Spleen (tissue), 11 donors: ENCODE data around the gene NIP7. TPM values are rescaled to one million over a fixed set of nuclear protein-coding genes. Genes with fewer than 3 reads are reported as not detected.

Source experiments
- DNase-seq: peaks from one replicate; pipeline ENCODE4 v3.0.0-alpha.2; 2020
- H3K27ac ChIP-seq, 8 donors: fragments of 200-600 bp; sonication (generic) in 7 of 8; 1 replicate in 4 of 8; 2 replicates in 4 of 8; pipeline versions ENCODE4 v1.5.0 to v1.8.0; 2016 to 2021; ENCODE audit warnings: inconsistent platforms in 4 of 8, mild to moderate bottlenecking in 4 of 8, moderate library complexity in 1 of 8
- H3K27me3 ChIP-seq, 7 donors: fragments of 200-600 bp; sonication (generic) in 6 of 7; replicated peaks in 1 of 7; 1 replicate in 4 of 7; 2 replicates in 3 of 7; pipeline versions ENCODE4 v1.5.0 to v1.8.0; 2016 to 2021; ENCODE audit warnings: inconsistent platforms in 3 of 7, mild to moderate bottlenecking in 1 of 7
- H3K36me3 ChIP-seq, 6 donors: fragments of 200-600 bp; sonication (generic) in 5 of 6; 1 replicate in 4 of 6; 2 replicates in 2 of 6; pipeline versions ENCODE4 v1.5.0 to v1.8.0; 2016 to 2021; ENCODE audit warnings: inconsistent platforms in 2 of 6
- H3K4me1 ChIP-seq, 6 donors: fragments of 200-600 bp; sonication (generic) in 5 of 6; 1 replicate in 3 of 6; 2 replicates in 3 of 6; pipeline versions ENCODE4 v1.5.0 to v1.8.0; 2016 to 2021; ENCODE audit warnings: inconsistent platforms in 3 of 6
- H3K4me3 ChIP-seq, 8 donors: fragments of 200-600 bp; sonication (generic) in 7 of 8; 1 replicate in 4 of 8; 2 replicates in 4 of 8; pipeline versions ENCODE4 v1.5.0 to v1.8.0; 2016 to 2021; ENCODE audit warnings: inconsistent platforms in 4 of 8, mild to moderate bottlenecking in 4 of 8, moderate library complexity in 2 of 8
- H3K9me3 ChIP-seq, 8 donors: fragments of 200-600 bp; sonication (generic) in 7 of 8; 1 replicate in 4 of 8; 2 replicates in 4 of 8; pipeline versions ENCODE4 v1.5.0 to v1.8.0; 2016 to 2021; ENCODE audit warnings: inconsistent platforms in 4 of 8
- POLR2A ChIP-seq, 3 donors: fragments of 450-650 bp; IDR thresholded peaks; one replicate each; pipeline ENCODE4 v1.5.1; 2017; ENCODE audit warnings: antibody characterized with exemption in 3 of 3, mild to moderate bottlenecking in 1 of 3
- POLR2AphosphoS5 ChIP-seq, 3 donors: sonication (generic); formaldehyde crosslinking; IDR thresholded peaks; one replicate each; pipeline ENCODE4 v1.5.1; 2017; ENCODE audit warnings: antibody characterized with exemption in 3 of 3
- WGBS, 5 donors: extraction: QIAGEN DNeasy Blood & Tissue Kit in 3 of 5; methylation state at CpG; one replicate each; pipeline versions ENCODE4 v1.1.5 to v1.1.7; 2013 to 2018; 5-methylcytosine and 5-hydroxymethylcytosine counted together
- intact Hi-C: fragments of 100-400 bp; cut with DNase I; formaldehyde crosslinking; loops from one replicate; pipeline ENCODE4 v1.15.0; 2023; ENCODE audit warnings: low total_unique reads
- polyA plus RNA-seq, 3 donors: library from polyadenylated mRNA; stranded (reverse); fragments of 200-250 nt; gene quantifications; one replicate each; pipeline ENCODE4 v1.2.1, GENCODE V29; 2013
- total RNA-seq, 7 donors: library from RNA; depleted of rRNA in 3 of 7; stranded (reverse); fragments of >200 nt in 3 of 7; fragmentation: NEBNext Ultra II Directional in 4 of 7; extraction: Animal tissue kit (Norgen Biotek cat#: 25700) in 4 of 7; gene quantifications; one replicate each; pipeline versions ENCODE4 v1.1.0 to v1.2.1, GENCODE V29; 2016 to 2021
- TF ChIP-seq, protein P1 (sequence below), 11 experiments: fragments of 200-600 bp in 7 of 11; fragments of 450-650 bp in 4 of 11; sonication (generic) in 4 of 11; IDR thresholded peaks in 8 of 11; conservative IDR thresholded peaks in 3 of 11; 1 replicate in 7 of 11; 2 replicates in 4 of 11; pipeline versions ENCODE4 v1.4.0 to v1.8.0; 2016 to 2021; ENCODE audit warnings: antibody characterized with exemption in 11 of 11, inconsistent platforms in 4 of 11, mild to moderate bottlenecking in 1 of 11
- donor health status: healthy with polysubstance abuse.
- donor health status: DM: no; HTN: no; CAD: no; lungs with moderate emphysema.
- donor health status: DM: no; HTN: no; CAD: no.
- donor health status: Bipolar disorder and iron deficiency.
- donor health status: healthy.
- donor health status: DM: no; HTN: no; CAD: no.
- donor health status: DM: yes; HTN: yes; CAD: no.

Gene NIP7
- total and polyA plus RNA-seq, 10 donors, result 10.2 to 25.0 (median 18.8) TPM

- H3K4me1 ChIP-seq, result peaks cover 0 to 32% (median 6%) of the 10 kb centered on the region in 6 donors
- no peak overlapping the region for H3K4me3 ChIP-seq
- WGBS, 5 donors, result 81 to 91% (median 83%) methylated on average over 5 to 10 of the region's 10 CpGs
- TF ChIP-seq POLR2AphosphoS5 (IDR thresholded peaks at IDR 0.05), result peak in 1 of 3 donors; percentile 48
- TF ChIP-seq, protein P1, sequence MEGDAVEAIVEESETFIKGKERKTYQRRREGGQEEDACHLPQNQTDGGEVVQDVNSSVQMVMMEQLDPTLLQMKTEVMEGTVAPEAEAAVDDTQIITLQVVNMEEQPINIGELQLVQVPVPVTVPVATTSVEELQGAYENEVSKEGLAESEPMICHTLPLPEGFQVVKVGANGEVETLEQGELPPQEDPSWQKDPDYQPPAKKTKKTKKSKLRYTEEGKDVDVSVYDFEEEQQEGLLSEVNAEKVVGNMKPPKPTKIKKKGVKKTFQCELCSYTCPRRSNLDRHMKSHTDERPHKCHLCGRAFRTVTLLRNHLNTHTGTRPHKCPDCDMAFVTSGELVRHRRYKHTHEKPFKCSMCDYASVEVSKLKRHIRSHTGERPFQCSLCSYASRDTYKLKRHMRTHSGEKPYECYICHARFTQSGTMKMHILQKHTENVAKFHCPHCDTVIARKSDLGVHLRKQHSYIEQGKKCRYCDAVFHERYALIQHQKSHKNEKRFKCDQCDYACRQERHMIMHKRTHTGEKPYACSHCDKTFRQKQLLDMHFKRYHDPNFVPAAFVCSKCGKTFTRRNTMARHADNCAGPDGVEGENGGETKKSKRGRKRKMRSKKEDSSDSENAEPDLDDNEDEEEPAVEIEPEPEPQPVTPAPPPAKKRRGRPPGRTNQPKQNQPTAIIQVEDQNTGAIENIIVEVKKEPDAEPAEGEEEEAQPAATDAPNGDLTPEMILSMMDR (IDR thresholded peaks at IDR 0.05 in 8 of 11, conservative IDR thresholded peaks at IDR 0.05 in 3 of 11), result no peak
- no peaks in the 10 kb centered on the region for H3K9me3 ChIP-seq
- no peaks in the 10 kb centered on the region for H3K27me3 ChIP-seq
- no peak overlapping the region for H3K27ac ChIP-seq
- peaks cover 25 to 100% (median 90%) of the 10 kb centered on the region in 6 donors for H3K36me3 ChIP-seq
- DNase-seq, result no peak
- intact Hi-C loops, result no loop called here
Observed at GRCh38 chr16:69318911-69319289, 20.7 kb upstream of the NIP7 start.

- TF ChIP-seq POLR2A (IDR thresholded peaks at IDR 0.05), result no peak
- TF ChIP-seq, protein P1 (IDR thresholded peaks at IDR 0.05 in 8 of 11, conservative IDR thresholded peaks at IDR 0.05 in 3 of 11), result no peak
- TF ChIP-seq POLR2AphosphoS5 (IDR thresholded peaks at IDR 0.05), result no peak
- WGBS, 5 donors, result 95 to 96% (median 95%) methylated on average over 7 to 9 of the region's 9 CpGs
- intact Hi-C loops, result no loop called here
- Histone ChIP-seq H3K27ac (no peak overlapping the region), H3K27me3 (no peaks in the 10 kb centered on the region), H3K4me3 (no peak overlapping the region), H3K9me3 (no peaks in the 10 kb centered on the region), H3K36me3 (peaks cover 25 to 100% (median 93%) of the 10 kb centered on the region in 6 donors), H3K4me1 (peaks cover 1 to 32% (median 7%) of the 10 kb centered on the region in 6 donors)
- DNase-seq, result no peak
Observed at GRCh38 chr16:69319381-69319780, 20.2 kb upstream of the NIP7 start.

GRCh38 chr16:69319826-69320739 lies 19.5 kb upstream of the NIP7 start:
- DNase-seq, result peak; percentile 68

DNA sequence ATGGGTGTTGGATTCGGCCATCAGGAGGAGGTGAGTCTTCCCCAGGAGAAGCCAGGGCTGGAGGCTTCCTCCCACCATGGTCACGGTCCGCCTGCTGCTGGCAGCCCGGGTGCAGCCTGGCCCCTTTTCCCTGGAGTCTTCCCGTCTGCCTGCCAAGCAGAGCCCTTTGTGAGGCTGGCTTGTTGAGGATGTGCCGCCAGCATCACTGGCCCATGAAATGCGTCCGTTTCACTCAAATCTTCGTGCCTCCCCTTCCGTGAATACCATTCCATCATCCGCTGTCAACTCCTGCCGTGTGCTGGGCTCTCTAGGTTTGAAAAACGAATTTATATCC lies 18.9 kb upstream of the NIP7 start:
- no peaks in the 10 kb centered on the region for H3K9me3 ChIP-seq
- TF ChIP-seq POLR2AphosphoS5 (IDR thresholded peaks at IDR 0.05), result peak in 2 of 3 donors; percentile 11 to 13
- TF ChIP-seq, protein P1 (IDR thresholded peaks at IDR 0.05 in 8 of 11, conservative IDR thresholded peaks at IDR 0.05 in 3 of 11), result no peak
- 89 to 96% (median 90%) methylated on average over 13 of the region's 13 CpGs for WGBS, 5 donors
- no peaks in the 10 kb centered on the region for H3K27me3 ChIP-seq
- intact Hi-C loops, result no loop called here
- H3K27ac ChIP-seq, result no peak overlapping the region
- H3K36me3 ChIP-seq, result peaks cover 25 to 100% (median 95%) of the 10 kb centered on the region in 6 donors
- H3K4me3 ChIP-seq, result no peak overlapping the region
- peaks cover 3 to 32% (median 11%) of the 10 kb centered on the region in 6 donors for H3K4me1 ChIP-seq
- peak; percentile 41 for DNase-seq

More at GRCh38 chr16:69319826-69320739, 19.5 kb upstream of the NIP7 start:
- Histone ChIP-seq H3K9me3 (no peaks in the 10 kb centered on the region), H3K27ac (no peak overlapping the region), H3K4me3 (no peak overlapping the region), H3K27me3 (no peaks in the 10 kb centered on the region), H3K36me3 (peaks cover 25 to 100% (median 96%) of the 10 kb centered on the region in 6 donors), H3K4me1 (peaks cover 3 to 32% (median 9%) of the 10 kb centered on the region in 6 donors)
- 89 to 95% (median 93%) methylated on average over 28 to 30 of the region's 30 CpGs for whole genome bisulfite sequencing, 5 donors
- intact Hi-C loops, result no loop called here
- TF ChIP-seq POLR2A (IDR thresholded peaks at IDR 0.05), result no peak
- TF ChIP-seq, protein P1 (IDR thresholded peaks at IDR 0.05 in 8 of 11, conservative IDR thresholded peaks at IDR 0.05 in 3 of 11), result no peak
- peak in 2 of 3 donors; percentile 19 to 40 for TF ChIP-seq POLR2AphosphoS5 (IDR thresholded peaks at IDR 0.05)
